Measurements from ENCODE around the gene POP7. TPM values are rescaled to one million over a fixed set of nuclear protein-coding genes. Genes with fewer than 3 reads are reported as not detected.

The POP7 gene
- total RNA-seq, 1 donor from 2014 or later: 52.8 TPM

GRCh38 chr7:100682991-100683658 lies 22.8 kb upstream of the POP7 start:
- TF ChIP-seq, protein P1, sequence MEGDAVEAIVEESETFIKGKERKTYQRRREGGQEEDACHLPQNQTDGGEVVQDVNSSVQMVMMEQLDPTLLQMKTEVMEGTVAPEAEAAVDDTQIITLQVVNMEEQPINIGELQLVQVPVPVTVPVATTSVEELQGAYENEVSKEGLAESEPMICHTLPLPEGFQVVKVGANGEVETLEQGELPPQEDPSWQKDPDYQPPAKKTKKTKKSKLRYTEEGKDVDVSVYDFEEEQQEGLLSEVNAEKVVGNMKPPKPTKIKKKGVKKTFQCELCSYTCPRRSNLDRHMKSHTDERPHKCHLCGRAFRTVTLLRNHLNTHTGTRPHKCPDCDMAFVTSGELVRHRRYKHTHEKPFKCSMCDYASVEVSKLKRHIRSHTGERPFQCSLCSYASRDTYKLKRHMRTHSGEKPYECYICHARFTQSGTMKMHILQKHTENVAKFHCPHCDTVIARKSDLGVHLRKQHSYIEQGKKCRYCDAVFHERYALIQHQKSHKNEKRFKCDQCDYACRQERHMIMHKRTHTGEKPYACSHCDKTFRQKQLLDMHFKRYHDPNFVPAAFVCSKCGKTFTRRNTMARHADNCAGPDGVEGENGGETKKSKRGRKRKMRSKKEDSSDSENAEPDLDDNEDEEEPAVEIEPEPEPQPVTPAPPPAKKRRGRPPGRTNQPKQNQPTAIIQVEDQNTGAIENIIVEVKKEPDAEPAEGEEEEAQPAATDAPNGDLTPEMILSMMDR (IDR thresholded peaks at IDR 0.05; ENCODE audit: insufficient read depth, low read length, poor library complexity, severe bottlenecking): no peak
- peaks cover 5% of the 10 kb centered on the region for H3K36me3 ChIP-seq (ENCODE audit: control insufficient read depth, insufficient read depth, low read length)
- H3K27me3 ChIP-seq (ENCODE audit: control insufficient read depth, insufficient read depth, low read length): no peaks in the 10 kb centered on the region
- H3K4me3 ChIP-seq (ENCODE audit: low read depth, low read length): no peak overlapping the region
- no peak for DNase-seq (ENCODE audit: low read depth)

DNA sequence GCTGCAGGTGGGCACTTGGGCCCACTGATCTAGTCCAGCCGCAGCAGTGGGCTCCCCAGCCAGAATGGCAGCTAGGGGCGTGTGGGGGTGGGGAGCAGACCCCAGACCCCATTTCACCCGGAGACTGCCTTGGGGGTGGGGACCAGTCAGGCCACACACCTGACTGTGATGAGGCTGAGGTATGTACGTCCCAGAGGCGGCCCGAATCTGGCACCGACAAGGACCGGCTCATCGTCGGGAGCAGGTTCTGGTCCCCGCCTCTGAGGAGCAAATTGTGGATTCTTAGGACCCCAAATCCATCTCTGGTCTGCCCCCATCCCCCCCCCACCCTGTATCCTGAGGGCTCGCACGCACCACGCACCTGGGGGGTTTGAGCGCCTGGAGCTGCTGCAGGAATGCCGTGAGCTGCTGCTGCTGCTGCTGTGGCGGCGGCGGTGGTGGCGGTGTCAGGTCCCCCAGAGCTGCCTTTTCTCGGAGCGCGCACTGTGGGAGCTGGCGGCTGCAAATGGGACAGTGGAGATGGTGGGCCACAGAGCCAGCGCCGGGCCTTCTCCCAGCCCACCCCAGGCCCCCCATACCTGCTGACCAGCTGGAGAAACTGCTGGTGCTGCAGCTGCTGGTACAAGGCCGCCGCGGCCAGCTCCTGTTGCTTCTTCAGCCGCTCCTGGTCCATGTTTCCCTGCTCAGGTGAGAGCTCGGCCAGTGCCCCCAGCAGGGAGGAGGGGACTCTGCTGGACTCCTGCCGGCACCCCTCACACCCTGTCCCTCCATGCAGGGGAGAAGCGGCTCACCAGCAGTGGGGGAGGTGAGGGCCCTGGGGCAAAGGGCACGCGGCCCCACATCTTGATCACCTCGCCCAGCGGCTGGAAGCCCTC lies 22.0 kb upstream of the POP7 start:
- Histone ChIP-seq H3K4me3 (ENCODE audit: low read depth, low read length) (no peak overlapping the region), H3K36me3 (ENCODE audit: control insufficient read depth, insufficient read depth, low read length) (peaks cover 5% of the 10 kb centered on the region), H3K27me3 (ENCODE audit: control insufficient read depth, insufficient read depth, low read length) (no peaks in the 10 kb centered on the region)
- no peak for DNase-seq (ENCODE audit: low read depth)
- TF ChIP-seq, protein P1 (IDR thresholded peaks at IDR 0.05; ENCODE audit: insufficient read depth, low read length, poor library complexity, severe bottlenecking): no peak

- Histone ChIP-seq H3K27me3 (ENCODE audit: control insufficient read depth, insufficient read depth, low read length) (no peaks in the 10 kb centered on the region), H3K36me3 (ENCODE audit: control insufficient read depth, insufficient read depth, low read length) (peaks cover 5% of the 10 kb centered on the region), H3K4me3 (ENCODE audit: low read depth, low read length) (no peak overlapping the region)
- TF ChIP-seq, protein P1 (IDR thresholded peaks at IDR 0.05; ENCODE audit: insufficient read depth, low read length, poor library complexity, severe bottlenecking): no peak
- no peak for DNase-seq (ENCODE audit: low read depth)
Measured at GRCh38 chr7:100684534-100685042, 21.3 kb upstream of the POP7 start.

GRCh38 chr7:100685049-100685605 lies 20.8 kb upstream of the POP7 start:
- TF ChIP-seq, protein P1 (IDR thresholded peaks at IDR 0.05; ENCODE audit: insufficient read depth, low read length, poor library complexity, severe bottlenecking): no peak
- Histone ChIP-seq H3K36me3 (ENCODE audit: control insufficient read depth, insufficient read depth, low read length) (peaks cover 5% of the 10 kb centered on the region), H3K4me3 (ENCODE audit: low read depth, low read length) (no peak overlapping the region), H3K27me3 (ENCODE audit: control insufficient read depth, insufficient read depth, low read length) (no peaks in the 10 kb centered on the region)
- DNase-seq (ENCODE audit: low read depth): no peak

GRCh38 chr7:100685631-100686145 lies 20.2 kb upstream of the POP7 start:
- DNase-seq (ENCODE audit: low read depth): no peak
- H3K36me3 ChIP-seq (ENCODE audit: control insufficient read depth, insufficient read depth, low read length): peaks cover 3% of the 10 kb centered on the region
- no peaks in the 10 kb centered on the region for H3K27me3 ChIP-seq (ENCODE audit: control insufficient read depth, insufficient read depth, low read length)
- H3K4me3 ChIP-seq (ENCODE audit: low read depth, low read length): no peak overlapping the region
- TF ChIP-seq, protein P1 (IDR thresholded peaks at IDR 0.05; ENCODE audit: insufficient read depth, low read length, poor library complexity, severe bottlenecking): no peak
